HG03521 (cell line): ENCODE measurements around the gene DCXR.

Experiments
- ATAC-seq: cut with Tn5 transposase; IDR thresholded peaks from one replicate; pipeline ENCODE4 v1.9.1; 2021; ENCODE audit warnings: mild to moderate bottlenecking, moderate library complexity; ENCODE audit not compliant: unreplicated experiment

Gene DCXR

DNA sequence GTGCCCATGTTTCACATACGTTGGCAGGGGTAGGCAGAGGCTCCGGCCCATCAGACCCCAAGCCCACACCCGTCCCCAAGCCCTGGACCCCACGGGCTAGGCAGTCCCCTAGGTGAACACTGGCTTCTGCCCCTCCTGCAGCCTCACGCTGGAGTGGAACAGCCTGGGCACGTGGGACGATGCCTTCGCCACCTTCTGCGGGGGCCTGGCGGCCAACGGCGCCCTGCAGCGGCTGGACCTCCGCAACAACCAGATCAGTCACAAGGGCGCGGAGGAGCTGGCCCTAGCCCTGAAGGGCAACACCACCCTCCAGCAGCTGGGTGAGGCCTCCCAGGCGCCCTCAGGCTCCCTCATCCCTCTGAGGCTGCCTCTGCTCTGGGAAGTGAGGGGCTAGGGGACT lies 12.6 kb downstream of the DCXR start:
- no peak for ATAC-seq

DNA sequence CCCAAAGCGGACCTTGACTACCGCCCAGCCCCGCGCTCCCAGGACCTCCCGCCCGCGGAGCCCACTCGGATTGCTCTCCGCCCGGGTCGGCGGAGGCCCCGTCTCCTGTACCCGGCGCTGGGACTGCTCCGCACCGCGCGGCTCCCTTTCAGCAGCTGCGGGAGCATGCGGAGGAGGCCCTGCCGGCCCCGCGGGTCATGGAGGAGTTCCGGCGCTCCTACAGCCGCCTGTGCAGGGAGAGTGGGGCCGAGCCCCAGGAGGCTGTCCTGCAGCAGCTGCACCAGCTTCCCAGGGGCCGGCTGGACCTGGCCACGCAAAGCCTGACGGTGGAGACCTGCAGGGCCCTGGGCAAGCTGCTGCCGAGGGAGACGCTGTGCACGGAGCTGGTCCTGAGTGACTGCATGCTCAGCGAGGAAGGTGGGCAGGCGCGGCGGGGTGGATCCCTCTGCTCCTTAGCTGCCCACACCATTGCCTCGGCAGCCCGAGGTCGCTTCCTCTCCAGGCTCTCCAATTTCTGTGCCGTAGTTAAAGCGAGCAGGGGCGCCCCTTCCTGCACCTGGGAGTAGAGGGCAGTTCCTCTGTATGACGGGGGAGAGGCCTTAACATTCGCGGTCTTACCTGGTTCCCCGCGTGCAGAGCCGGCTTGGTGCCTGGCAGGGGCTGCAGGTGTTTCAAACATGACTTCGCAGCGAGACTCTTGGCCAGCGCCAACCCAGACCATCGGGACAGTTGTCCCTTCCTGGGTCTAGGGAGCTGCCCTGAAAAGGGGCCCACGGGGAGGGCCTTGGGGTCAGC lies 13.9 kb downstream of the DCXR start:
- ATAC-seq = peak; percentile 1

DNA sequence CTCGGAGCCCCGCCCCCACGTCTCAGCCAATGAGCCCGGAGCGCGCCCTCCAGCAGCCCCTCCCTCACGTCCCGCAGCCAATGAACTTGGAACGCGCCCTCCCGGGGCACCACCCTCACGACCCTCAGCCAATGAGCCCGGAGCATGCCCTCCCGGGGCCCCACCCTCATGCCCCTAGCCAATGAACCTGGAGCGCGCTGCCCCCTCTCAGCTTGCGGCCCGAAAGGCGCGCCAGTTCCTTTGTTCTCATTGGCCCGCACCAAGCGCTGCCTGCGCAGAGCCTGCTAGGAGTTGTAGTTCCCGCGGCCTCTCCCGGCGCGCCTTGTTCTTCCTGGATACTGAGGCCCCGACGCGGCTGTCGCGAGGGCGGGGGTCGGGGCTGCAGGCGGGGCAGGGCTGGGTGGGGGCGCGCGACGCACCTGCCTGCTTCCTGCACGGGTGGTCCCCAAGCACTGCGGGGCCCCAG lies 14.5 kb downstream of the DCXR start, which contains the start of gene LRRC45:
TSS of gene LRRC45 (plus strand) at position 325 of the 466 bp plus-strand sequence. CDS start 339 bp downstream, outside the sequence.
- peak; percentile 87 for ATAC-seq

DNA sequence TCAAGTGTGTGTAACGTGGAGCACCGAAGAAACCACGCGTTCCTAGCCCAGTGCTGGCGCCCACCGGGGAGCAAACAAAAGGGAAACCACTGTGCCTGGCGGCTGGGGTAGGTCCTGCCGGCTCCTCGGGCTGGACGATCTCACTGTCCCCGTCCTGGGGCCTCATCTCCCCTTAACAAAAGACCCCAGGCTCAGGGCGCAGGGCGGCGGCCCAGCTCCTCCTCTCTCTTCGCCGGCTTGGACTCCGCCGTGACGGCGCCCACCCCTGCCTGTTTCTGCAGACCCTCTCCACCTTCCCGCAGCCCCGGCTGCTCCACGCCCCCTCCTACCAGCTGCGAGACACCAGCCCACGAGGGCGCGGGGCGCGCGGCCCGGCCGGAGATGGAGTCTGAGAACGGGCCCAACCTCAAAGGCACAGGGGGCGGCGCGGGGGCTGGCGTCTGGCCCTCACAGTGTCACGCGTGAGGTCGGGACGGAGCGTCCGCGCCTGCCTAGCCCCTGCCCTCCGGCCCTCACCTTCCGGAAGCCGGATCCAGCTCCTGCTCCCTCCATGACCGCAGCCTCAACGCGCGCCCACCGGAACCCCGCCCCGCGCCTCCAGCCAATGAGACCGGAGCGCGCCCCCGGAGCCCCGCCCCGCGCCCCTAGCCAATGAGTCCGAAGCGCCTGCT lies 15.1 kb downstream of the DCXR start, which contains the start of gene CENPX:
TSS of gene CENPX (minus strand) at position 569 of the 671 bp plus-strand sequence. CDS start at position 552, 17 bp downstream.
- ATAC-seq = no peak

DNA sequence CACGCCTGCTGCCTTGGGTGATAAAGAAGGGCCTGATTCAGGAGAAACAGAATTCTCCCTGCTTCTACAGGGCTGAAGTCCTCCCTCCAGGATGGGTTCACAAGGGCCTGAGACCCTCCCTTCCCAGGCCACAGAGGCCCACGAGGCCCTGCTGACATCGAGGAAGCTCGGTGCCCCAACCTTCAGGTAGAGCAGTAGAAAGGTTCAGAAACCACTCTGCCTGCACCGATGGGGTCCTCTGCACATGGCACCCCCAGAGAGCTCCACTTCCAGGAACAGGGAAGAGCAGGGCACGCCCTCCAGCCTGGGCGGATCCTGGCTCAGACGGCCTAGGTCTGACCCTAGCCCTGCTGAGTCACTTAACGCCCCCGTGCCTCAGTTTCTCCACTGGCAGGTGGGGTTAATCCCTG lies 15.6 kb downstream of the DCXR start:
- ATAC-seq = no peak

GRCh38 chr17:82021107-82021899 lies 16.2 kb downstream of the DCXR start:
- no peak for ATAC-seq

DNA sequence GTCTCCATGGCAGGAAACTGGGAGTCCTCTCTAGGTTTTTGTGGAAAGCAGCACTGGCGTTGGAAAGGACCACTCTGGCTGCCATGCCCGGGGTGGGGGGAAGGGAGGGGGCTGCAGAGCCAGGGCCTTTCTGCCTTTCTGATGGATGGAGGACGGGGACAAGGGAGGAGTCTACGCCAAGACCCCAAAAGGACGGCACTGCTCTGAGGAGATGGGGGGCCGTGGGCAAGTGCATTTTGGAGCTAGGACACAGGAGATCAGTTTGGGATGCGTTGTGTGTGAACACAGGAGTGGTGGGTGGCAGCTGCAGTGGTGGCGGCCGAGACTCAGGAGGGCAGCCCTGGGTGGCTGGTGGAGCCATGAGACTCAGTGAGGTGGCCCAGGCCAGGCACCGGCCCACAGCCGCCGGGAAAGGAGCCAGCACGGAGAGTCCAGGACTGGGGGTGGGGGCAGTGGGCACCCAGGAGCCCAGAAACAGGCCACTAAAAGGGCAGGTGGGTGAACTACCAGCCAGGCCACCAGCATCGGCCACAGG lies 16.9 kb downstream of the DCXR start:
- ATAC-seq = no peak

DNA sequence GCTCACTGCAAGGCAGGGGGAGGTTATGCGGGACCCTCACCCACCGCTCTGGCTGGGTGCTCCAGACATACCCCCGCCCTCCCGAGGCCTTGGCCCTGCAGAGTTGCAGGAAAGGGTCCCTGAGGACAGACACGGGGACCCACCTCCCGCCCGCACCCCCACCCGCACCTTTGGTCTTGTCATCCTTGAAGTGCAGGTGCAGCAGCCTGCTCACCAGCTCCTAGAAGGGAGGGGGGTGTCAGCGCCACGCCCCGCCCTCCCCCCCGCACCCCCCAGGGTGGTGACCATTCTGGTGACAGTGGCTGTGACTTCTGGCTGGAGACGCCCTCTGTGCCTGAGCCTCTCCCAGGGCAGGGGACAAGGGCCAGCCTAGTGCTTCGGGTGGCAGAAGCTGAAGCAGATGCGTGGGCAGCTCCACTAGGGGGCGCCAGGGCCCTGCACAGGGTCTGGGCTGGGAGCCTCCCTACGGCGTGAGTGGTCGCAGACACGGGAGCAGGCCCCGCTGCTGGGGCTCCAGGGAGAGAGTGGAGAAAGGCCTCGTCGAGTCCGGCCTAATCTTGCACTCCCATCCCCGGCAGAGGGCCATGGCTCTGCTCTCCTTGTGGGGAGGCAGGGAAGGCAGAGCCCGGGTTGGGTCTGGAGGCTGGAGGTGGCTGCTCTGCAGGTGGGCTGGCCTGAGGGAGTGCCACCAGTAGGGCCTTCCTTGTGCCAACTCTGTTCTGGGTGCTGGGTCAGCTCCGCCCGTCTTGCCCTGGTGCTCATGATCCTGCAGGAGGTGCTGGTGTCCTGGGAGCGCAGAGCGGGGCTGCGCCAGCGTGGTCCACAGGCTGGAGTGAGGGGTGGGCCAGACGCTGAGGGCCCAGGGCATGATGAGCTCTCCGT lies 17.6 kb downstream of the DCXR start:
- no peak for ATAC-seq

GRCh38 chr17:82018989-82019689 lies 18.4 kb downstream of the DCXR start:
- no peak for ATAC-seq

GRCh38 chr17:82018152-82018988 lies 19.1 kb downstream of the DCXR start:
- ATAC-seq = no peak

GRCh38 chr17:82017612-82018151 lies 19.8 kb downstream of the DCXR start:
- ATAC-seq = no peak

- ATAC-seq = no peak
Measured at GRCh38 chr17:82016875-82017459, 20.5 kb downstream of the DCXR start.

GRCh38 chr17:82016061-82016874 lies 21.2 kb downstream of the DCXR start:
- no peak for ATAC-seq

DNA sequence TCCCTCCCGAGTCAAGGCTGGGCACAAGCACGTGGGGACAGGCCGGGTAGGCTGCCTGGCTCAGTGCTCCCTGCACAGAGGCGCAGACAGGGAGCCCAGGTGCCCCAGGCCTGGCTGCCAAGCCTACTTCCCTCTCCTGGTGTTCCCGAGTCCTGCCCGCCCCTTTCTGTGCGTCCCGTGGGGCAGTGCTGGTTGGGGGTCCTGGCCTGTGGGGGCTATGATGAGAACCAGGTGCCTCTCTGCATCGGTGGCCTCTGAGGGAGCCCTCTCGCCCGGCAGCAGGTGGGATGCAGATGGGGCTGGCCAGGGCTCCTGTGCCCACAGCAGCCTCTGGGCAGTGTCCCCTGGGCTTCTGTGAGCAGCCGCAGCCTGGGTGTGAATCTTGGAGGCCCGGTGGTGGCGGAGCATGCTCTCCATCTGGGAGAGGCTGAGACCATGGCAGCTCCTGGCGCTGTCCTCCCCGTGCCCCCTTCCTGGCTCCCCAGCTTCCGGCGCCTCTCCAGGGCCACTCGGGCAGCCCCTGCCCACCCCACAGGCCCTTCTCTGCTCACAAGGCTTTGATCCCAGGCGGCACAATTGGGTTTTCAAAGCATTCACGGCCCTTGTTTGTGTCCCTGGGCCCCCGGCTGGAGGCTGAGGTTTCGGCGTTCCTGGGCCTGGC lies 22.1 kb downstream of the DCXR start:
- ATAC-seq = no peak

DNA sequence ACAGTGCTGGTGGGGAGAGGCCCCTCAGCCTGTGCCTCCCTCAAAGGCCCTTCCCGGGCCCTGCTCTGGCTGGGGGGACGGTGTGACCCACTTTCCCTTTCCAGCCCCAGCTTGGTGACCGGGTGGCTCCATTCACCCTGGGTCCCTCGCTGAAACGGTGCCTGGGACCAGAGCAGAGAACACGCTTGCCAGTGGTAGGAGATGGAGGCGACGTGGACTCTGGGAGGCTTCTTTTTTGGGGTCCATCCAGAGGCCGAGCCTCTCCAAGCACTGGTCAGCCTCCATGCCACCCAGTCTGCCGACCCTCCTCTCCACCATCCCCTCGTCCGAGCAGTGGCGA lies 22.6 kb downstream of the DCXR start:
- ATAC-seq = no peak

- ATAC-seq = no peak
Measured at GRCh38 chr17:82014432-82014831, 23.1 kb downstream of the DCXR start.
